GM18870 (cell line): Measurements from ENCODE around the gene PEX11B.

Source experiments
- ATAC-seq: cut with Tn5 transposase; IDR thresholded peaks from one replicate; pipeline ENCODE4 v1.9.1; 2021; ENCODE audit warnings: moderate library complexity; ENCODE audit not compliant: unreplicated experiment

PEX11B gene

DNA sequence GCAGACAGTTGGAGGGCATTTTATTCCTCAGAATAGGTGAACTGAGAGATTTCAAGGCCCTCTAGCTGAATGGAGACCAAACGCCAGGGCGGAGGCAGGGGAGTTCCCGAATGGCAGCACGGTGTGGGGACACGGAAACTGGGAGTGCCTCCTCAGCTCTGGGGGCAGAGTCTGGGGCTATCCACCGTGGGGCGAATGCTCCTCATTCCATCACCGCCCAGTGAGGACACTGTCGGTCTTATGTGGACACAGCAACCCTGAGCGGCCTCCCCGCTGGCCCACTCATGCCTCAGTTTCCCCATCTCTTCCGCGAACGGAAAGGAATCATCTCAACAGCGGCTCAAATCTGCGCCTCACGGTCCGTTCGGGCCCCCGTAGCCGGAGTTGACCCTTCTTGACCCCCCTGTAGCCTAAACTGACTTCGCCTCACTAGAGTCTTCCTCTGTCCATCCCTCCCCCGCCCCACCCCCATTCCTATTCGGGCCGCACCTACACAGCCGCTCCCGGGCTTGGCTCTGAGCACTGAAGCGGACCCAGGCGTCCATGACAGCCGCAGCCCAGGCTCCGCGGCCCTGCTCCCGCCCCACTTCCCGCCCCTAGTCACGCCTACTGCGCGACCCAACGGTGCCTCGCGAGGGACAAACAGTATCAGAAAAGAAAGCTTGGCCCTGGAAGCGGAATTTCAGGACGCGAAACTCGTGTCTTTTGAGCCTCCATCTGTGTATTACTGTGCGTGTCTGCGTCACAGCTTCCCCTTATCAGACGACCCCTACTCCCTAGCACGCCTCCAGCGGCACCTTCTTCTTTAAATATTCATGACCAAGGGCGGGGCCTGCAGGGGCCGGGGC, at the start of gene PEX11B:
Gene PEX11B (minus strand): TSS at position 574 of the 848 bp plus-strand sequence. CDS start 29 bp downstream, at position 545.
- no peak for ATAC-seq

DNA sequence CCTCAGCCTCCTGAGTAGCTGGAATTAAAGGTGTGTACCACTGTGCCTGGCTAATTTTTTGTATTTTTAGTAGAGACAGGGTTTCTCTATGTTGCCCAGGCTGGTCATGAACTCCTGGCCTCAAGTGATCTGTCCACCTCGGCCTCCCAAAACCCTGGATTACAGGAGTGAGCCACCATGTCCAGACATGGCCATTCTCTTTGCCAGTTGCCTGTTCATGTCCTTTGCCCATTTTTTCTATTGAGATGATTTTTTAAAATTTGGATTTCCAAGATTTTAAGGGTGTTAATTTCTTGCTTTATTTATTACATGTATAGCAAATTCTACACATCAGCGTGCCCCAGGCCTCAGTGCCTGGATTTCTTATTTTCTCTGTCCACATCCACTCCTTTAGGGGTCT, 48.8 kb upstream of the PEX11B start:
- ATAC-seq: no peak

GRCh38 chr1:145965119-145965744, 46.7 kb upstream of the PEX11B start:
- ATAC-seq: no peak

DNA sequence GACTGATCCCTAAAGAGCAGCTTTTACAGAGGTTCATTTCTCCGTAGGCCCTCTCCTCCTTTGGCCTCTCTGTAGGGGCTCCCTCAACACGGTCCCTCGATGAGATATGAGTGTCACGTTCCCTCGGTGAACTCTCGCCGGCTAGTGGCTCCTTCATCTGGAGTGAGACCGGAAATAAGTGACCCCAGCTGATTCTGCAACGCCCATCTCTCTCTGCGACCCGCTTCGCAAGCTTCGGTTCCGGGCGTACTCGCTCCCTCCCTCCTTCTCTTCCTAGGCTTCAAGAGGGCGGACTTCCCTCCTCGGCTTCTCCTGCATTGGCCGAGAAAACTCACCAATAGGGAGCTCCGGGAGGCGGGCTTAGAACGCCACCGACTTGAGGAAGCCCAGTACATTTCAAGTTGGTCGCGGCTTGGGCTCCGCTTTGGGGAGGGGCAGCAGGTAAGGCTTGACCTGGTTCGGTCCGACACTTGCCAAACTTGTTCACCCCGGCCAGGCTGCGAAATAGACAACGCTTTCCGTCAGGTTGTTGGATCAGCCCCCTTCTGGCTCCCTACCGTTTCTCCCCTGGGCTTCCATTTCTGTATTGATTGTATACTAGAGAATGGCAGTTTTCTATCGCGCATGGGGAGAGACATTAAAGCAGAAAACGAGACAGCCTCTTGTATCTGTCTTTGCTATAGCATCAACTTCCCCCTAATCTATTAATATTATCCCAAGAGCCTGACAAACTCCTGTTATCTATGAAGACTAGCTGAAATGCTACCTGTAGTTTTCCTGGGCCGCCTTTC, 46.0 kb upstream of the PEX11B start, which contains the start of the genes ANKRD34A and POLR3GL:
Gene ANKRD34A (minus strand): TSS at position 248 of the 791 bp plus-strand sequence. CDS start 2,816 bp downstream, outside the sequence.
Gene POLR3GL (plus strand): TSS at position 363 of the 791 bp plus-strand sequence. CDS start 10,176 bp downstream, outside the sequence.
- ATAC-seq: peak; percentile 80

- no peak for ATAC-seq
These were observed 44.9 kb upstream of the PEX11B start for GRCh38 chr1:145963265-145964019.

GRCh38 chr1:145962157-145963102, 43.9 kb upstream of the PEX11B start:
- ATAC-seq: no peak

DNA sequence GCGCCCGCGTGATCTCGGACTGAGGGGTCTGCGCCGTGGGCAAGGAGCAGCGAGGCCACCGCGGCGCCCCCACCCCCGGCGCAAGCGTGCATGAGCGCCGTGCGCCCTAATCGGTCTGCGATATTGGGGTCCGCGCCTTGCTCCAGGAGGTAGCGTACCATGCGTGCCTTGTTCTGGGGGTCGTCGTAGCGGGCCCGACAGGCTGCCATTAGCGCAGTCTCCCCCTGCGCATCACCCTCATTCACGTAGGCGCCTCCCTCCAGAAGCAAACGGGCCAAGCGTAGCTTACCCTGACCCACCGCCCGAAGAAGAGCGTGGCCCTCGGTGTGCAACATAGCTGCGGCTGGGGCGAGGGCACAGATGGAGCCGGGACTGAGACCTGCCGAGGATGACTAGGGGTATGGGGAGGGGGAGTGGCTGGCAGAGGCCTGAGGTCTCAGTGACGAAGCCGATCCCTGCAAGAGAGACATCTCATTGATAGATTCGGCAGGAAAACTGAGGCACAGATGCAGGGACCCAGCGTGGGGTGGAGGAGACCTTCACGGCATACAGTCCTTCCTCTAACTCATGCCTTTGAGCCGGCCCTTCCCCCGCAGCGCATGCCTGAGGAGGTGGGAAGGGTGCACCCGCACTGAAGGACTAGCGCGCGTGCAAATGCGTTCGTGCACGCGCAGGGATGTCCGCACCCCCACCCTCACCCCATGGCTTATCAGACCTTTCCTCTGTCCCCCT, 43.1 kb upstream of the PEX11B start:
- no peak for ATAC-seq

DNA sequence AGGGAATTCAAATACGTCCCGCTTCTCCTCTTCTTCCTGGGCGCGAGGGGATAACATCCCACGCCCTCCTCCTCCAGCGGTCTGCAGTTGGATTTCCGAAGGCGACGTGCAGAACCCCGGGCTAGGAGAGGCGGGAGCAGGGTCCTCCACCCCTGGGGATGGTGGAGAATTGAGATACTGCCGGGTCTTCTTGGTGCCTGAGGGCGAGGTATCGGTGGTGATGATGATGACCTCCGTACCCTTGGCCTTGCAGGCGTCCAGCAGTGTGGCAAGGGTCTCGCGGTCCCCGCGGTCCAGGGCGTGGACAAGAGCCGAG, 42.5 kb upstream of the PEX11B start:
- no peak for ATAC-seq

GRCh38 chr1:145960468-145961108, 42.1 kb upstream of the PEX11B start:
- ATAC-seq: no peak

DNA sequence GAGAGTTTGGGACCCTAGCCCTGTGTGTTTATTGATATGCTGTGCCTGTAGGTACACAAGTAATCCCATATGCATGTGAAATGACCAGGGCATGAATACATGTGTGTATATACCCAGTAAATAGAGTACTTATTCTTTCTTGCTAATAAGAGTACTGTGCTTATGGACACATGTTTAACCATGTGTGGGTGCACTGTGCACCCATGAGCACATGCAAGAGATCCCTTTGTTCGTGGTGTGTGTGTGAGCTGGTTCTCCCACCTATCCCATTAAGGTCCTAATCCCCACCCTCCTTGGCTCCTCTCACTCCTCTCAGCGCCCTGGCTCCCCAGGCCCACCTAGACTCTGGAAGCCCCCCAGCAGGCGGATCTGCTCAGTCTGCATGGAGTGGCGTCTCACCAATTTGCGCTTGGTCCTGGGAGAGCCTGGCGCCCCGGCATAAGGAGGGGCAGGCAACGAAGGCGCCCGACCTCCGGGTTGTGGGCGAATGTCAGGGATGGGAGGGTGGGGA, 41.5 kb upstream of the PEX11B start:
- no peak for ATAC-seq

GRCh38 chr1:145959333-145959732, 40.8 kb upstream of the PEX11B start:
- no peak for ATAC-seq

DNA sequence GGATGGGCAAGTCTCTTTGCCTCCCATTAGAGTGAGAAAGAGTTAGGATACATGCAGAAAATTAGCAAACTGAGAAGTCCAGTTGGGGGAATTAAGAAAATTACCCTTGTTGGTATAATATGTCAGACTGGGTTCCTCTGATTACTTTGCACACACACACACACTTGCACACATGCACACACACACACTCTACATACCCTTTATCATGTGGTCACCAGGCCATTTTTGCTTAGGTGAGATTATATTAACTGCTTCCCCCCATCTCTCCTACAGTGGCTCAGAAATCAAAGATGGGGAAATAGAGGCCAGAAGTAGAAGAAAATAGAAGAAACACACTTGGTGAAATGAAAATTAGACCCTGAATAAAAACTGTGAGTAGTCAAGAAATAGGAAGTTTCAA, 40.2 kb upstream of the PEX11B start:
- no peak for ATAC-seq

DNA sequence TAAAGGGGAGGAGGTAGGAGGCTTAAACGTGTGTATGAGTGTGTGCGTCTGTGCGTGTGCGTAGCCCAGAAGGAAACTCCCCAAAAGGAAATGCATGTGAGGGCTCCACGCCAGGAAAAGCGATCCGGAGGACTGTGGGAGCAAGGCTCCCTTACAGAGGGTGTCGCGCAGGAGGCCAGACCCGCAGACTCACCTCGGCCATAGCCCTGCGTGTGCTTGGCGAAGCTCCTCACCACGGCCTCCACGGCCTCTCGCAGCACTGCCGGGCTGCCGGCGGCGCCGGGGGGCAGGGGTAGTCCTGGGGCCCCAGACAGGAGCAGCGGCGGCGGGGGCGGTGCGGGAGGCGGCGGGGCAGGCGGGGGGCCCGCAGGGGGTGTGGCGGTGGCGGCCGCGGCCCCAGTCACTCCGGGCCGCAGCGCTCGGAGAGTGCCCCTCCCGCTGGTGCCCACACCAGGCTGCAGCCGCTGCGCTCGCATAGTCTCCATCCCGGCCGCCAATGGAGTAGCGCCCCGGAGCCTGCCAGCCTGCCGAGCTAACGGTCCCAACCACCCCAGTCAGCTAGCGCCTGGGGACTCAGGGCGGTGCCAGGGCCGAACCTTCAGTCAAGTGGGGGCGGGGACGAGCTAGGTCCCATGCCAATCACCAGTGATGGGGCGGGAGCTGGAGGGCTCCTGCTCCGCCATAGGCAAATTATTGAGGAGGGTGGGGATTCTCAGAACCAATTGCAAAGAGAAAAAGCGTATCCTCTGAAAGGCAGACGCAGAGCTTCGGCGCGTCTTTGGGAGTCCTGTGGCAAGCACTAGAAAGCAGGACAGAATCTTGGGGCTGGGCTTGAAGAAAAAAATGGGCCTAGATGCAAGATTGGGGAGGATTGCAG, 39.2 kb upstream of the PEX11B start, which contains the start of gene LIX1L:
Gene LIX1L (minus strand): TSS at position 575 of the 877 bp plus-strand sequence. CDS start 90 bp downstream, at position 485.
- peak; percentile 74 for ATAC-seq

DNA sequence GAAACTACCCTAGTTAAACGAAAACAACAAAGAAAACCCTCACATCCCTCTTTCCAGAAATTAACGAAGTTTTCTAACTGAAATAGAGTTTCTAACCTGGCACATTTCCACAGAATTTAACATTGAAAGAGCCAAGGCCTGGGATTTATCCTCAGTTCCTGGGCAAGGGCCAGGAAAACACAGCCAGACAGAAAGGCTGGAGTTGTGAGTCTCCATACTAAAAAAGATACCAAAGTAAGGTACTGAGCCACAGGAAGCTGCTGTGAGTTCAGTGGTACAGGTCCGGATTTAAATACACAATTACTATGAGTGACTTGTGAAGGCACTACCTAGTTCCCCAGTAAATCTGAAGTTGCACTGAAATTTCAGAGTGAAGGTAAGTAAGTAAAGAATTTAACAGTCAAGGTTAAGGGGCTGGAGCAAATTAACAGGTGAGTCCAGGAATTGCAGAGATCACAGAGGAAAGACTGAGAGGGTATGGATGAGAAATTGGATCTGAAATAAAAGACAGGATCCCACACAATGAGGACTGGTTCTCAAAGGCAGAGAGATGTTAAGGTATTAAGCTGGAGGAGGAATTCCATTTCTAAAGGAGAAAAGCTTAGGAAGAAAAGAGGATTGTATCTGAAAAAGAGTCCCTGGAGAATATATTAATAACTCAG, 38.4 kb upstream of the PEX11B start:
- no peak for ATAC-seq

DNA sequence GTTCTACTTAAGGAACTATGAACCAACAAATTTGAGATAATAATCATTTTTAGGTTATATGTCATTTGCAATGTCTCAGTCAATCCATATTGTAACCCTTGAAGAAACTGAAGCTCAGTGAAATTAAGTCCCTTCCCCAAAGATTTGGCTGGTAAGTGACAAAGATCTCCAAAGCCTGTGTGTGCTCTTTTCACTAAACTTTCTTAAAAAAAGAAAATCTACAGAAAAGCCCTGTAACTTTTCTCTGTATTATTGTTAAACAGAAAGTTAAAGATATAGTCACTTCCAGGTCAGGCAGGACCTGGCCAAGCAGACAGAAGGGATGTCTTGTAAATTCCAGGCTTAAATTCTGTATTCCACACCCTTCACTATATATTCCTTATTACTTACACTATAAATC, 37.8 kb upstream of the PEX11B start:
- ATAC-seq: no peak

- ATAC-seq: no peak
These were observed 36.9 kb upstream of the PEX11B start for GRCh38 chr1:145955436-145955835.

GRCh38 chr1:145953861-145954260, 35.3 kb upstream of the PEX11B start:
- no peak for ATAC-seq
